Activated T-cell treated with anti-CD3 and anti-CD28 coated beads, Interleukin-2, amount 50 U/mL, for 24 hours (primary cell): ENCODE measurements around the gene CAMP.

ENCODE experiments used
- DNase-seq: peaks from one replicate; pipeline ENCODE4 v3.0.0-alpha.2; 2020
- H3K27ac Mint-ChIP-seq: 2 replicates; pipeline ENCODE4 v1.8.0; 2020; ENCODE audit warnings: mild to moderate bottlenecking, mixed read lengths
- H3K27me3 Mint-ChIP-seq: 2 replicates; pipeline ENCODE4 v1.8.0; 2020; ENCODE audit warnings: mixed read lengths
- H3K36me3 Mint-ChIP-seq: 2 replicates; pipeline ENCODE4 v1.8.0; 2020; ENCODE audit warnings: low read depth, mixed read lengths
- H3K4me1 Mint-ChIP-seq: 2 replicates; pipeline ENCODE4 v1.8.0; 2020; ENCODE audit warnings: low read depth, mixed read lengths
- H3K4me3 Mint-ChIP-seq: 2 replicates; pipeline ENCODE4 v1.8.0; 2020; ENCODE audit warnings: mild to moderate bottlenecking, moderate library complexity, mixed read lengths
- H3K9me3 Mint-ChIP-seq: 2 replicates; pipeline ENCODE4 v1.8.0; 2020; ENCODE audit warnings: mixed read lengths

The CAMP gene

GRCh38 chr3:48222616-48223513 lies at the start of gene CAMP:
Gene CAMP (plus strand): TSS chr3:48223495. CDS start chr3:48223512, 17 bp downstream.
- Mint-ChIP-seq H3K4me3 (no peak within 1 kb of the TSS), H3K4me1 (peaks cover 7% of the 10 kb centered on the region), H3K9me3 (no peaks in the 10 kb centered on the region), H3K36me3 (no peaks in the 10 kb centered on the region), H3K27ac (no peak within 1 kb of the TSS), H3K27me3 (no peaks in the 10 kb centered on the region)
- DNase-seq = no peak

- DNase-seq = no peak
- Mint-ChIP-seq H3K9me3 (no peaks in the 10 kb centered on the region), H3K27ac (no peak overlapping the region), H3K27me3 (no peaks in the 10 kb centered on the region), H3K36me3 (peaks cover 96% of the 10 kb centered on the region), H3K4me1 (no peaks in the 10 kb centered on the region), H3K4me3 (no peak overlapping the region)
Measured at GRCh38 chr3:48178072-48178471, 45.2 kb upstream of the CAMP start.

DNA sequence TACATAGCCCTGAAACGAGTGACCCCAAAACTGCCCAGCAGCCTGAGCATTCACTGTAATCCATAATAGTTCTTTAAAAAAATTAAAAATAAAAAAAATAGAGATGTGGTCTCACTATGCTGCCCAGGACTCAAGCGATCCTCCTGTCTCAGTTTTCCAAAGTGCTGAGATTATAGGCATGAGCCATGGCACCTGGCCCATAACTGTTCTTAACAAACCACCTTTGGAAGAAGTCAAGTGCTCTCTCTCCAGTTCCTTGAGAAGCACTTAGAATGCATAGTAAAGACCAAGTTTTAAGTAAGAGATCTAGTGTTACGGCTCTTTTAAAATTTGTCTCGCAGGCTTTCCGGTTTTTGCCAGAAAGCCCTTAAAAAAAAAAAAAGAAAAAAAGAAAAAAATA lies 43.3 kb upstream of the CAMP start:
- H3K4me3 Mint-ChIP-seq = no peak overlapping the region
- no peak for DNase-seq
- H3K9me3 Mint-ChIP-seq = no peaks in the 10 kb centered on the region
- no peaks in the 10 kb centered on the region for H3K27me3 Mint-ChIP-seq
- peaks cover 96% of the 10 kb centered on the region for H3K36me3 Mint-ChIP-seq
- H3K4me1 Mint-ChIP-seq = peaks cover 2% of the 10 kb centered on the region
- H3K27ac Mint-ChIP-seq = no peak overlapping the region

DNA sequence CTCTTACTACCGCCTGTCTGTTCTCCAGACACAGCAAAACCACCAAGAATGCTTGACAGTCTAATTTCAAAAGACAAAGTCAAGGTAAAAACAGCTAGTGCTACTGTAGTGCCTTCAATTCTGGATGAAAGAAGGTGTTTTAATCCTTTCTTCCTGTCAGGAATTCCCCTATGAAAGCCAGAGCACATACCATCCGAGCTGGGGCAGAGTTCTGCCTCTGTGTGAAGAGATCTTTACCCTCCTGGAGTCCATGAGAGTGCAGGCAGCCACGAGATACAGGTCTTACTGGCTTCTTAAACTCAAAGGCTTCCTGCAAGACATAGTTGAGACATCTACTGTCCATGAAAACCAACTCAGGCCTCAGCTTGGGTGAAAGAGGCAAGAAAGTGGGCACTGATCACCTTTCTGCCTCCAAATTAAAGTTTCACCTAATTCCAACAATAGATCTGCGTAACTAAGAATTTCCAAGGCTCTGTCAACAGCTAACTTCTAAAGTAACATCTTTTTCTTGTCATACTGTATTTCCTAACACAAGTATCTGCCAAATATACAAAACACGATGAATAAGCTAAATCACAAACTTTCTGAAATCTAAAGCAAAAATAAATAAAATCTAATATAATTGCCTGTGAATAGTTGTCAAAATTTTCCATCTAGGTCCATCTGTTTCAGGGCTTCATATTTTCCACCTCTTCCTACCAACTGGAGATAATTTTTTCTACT lies 42.6 kb upstream of the CAMP start:
- no peak for DNase-seq
- Mint-ChIP-seq H3K4me3 (no peak overlapping the region), H3K36me3 (peaks cover 97% of the 10 kb centered on the region), H3K27ac (no peak overlapping the region), H3K27me3 (peaks cover 5% of the 10 kb centered on the region), H3K4me1 (peaks cover 6% of the 10 kb centered on the region), H3K9me3 (no peaks in the 10 kb centered on the region)

GRCh38 chr3:48184299-48184698 lies 39.0 kb upstream of the CAMP start:
- no peak overlapping the region for H3K27ac Mint-ChIP-seq
- peaks cover 81% of the 10 kb centered on the region for H3K36me3 Mint-ChIP-seq
- H3K9me3 Mint-ChIP-seq = no peaks in the 10 kb centered on the region
- H3K4me3 Mint-ChIP-seq = no peak overlapping the region
- H3K4me1 Mint-ChIP-seq = peaks cover 26% of the 10 kb centered on the region
- peaks cover 16% of the 10 kb centered on the region for H3K27me3 Mint-ChIP-seq
- DNase-seq = no peak

GRCh38 chr3:48185129-48185528 lies 38.2 kb upstream of the CAMP start:
- peaks cover 16% of the 10 kb centered on the region for H3K27me3 Mint-ChIP-seq
- no peak overlapping the region for H3K4me3 Mint-ChIP-seq
- H3K9me3 Mint-ChIP-seq = no peaks in the 10 kb centered on the region
- no peak overlapping the region for H3K27ac Mint-ChIP-seq
- peaks cover 73% of the 10 kb centered on the region for H3K36me3 Mint-ChIP-seq
- peaks cover 26% of the 10 kb centered on the region for H3K4me1 Mint-ChIP-seq
- no peak for DNase-seq

DNA sequence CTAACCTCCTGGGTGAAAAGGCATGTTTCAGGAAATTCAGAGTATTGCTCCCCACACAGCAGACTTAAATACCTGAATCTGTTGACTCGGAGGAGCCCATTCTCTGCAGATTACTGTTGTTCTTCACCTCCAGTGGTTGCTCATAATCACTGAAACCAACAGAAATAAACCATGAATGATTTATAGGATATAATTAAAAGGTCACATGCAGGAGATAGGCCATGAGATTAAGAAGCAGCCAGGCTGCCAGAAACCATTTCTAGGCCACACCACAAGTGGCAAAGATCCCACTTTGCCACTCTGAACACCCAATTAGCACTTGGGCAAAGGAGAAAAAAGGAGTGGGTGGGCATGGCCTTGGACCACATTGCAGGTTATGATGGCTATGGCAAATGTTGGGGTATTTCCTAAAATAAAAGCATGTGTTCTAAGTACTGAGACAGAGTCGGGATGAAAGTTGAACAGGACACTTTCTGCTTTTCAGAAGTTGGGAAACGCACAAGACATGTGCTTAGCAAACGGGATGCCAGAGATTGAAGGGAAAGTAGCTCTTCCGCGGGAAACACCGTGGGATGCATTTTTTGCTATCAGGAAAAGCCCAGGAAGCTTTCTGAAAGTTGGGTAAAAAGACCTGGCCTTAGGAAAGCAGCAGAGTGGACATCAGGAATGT lies 36.5 kb upstream of the CAMP start:
- H3K4me3 Mint-ChIP-seq = peak overlapping the region; percentile 91
- H3K4me1 Mint-ChIP-seq = peaks cover 26% of the 10 kb centered on the region
- DNase-seq = no peak
- H3K9me3 Mint-ChIP-seq = no peaks in the 10 kb centered on the region
- peak overlapping the region; percentile 79 for H3K27ac Mint-ChIP-seq
- H3K27me3 Mint-ChIP-seq = peaks cover 16% of the 10 kb centered on the region
- peaks cover 57% of the 10 kb centered on the region for H3K36me3 Mint-ChIP-seq

GRCh38 chr3:48187301-48187578 lies 36.1 kb upstream of the CAMP start:
- peaks cover 52% of the 10 kb centered on the region for H3K36me3 Mint-ChIP-seq

DNA sequence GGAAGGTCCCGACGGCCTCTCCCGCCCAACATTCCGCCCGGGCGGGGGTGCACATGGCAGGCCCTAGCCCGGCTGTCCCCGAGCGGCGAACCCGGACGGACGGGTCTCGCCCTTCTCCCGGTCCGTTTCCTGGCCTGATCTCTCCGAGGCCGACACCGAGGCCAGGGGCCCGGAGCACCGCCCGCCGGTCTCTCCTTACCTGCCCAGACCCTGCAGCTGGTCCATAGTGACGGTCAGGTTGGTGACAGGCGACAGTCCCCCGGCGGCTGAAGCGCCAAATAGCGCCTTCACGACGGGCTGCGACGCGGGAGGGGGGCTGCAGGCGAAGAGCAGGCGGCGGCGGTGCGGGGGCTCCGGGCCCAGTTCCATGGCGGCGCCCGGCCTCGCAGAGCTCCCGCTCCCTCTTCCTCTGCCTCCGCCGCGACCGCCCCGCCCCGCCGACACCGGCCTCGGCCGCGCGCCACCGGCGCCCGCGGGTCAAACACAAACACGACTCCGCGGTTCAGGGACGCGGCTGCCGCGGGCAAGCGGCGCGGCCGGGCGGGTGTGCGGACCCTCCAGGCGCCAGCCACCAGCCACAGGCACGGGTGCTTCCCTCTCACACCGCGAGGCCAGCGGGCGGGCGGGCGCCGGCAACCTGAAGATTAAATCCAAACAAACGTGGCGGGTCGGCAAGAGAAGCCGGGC lies 35.6 kb upstream of the CAMP start:
- DNase-seq = no peak
- Mint-ChIP-seq H3K27me3 (peaks cover 16% of the 10 kb centered on the region), H3K4me3 (peak overlapping the region; percentile 91), H3K36me3 (peaks cover 47% of the 10 kb centered on the region), H3K27ac (peak overlapping the region; percentile 83), H3K9me3 (no peaks in the 10 kb centered on the region), H3K4me1 (peaks cover 26% of the 10 kb centered on the region)

More at GRCh38 chr3:48187301-48187578, 36.1 kb upstream of the CAMP start:
- Mint-ChIP-seq H3K4me3 (peak overlapping the region; percentile 91), H3K4me1 (peaks cover 26% of the 10 kb centered on the region), H3K27me3 (peaks cover 16% of the 10 kb centered on the region), H3K9me3 (no peaks in the 10 kb centered on the region), H3K27ac (peak overlapping the region; percentile 79)
- DNase-seq = no peak

- Mint-ChIP-seq H3K36me3 (peaks cover 39% of the 10 kb centered on the region), H3K9me3 (no peaks in the 10 kb centered on the region), H3K27me3 (peaks cover 16% of the 10 kb centered on the region), H3K4me1 (peaks cover 26% of the 10 kb centered on the region), H3K4me3 (peak within 1 kb of the TSS; percentile 91), H3K27ac (peak within 1 kb of the TSS; percentile 83)
- DNase-seq = peak; percentile 91
Measured at GRCh38 chr3:48188266-48189201, 34.8 kb upstream of the CAMP start, which contains the start of gene CDC25A. Gene CDC25A (minus strand): TSS chr3:48188417. CDS start chr3:48187947, 470 bp downstream.

DNA sequence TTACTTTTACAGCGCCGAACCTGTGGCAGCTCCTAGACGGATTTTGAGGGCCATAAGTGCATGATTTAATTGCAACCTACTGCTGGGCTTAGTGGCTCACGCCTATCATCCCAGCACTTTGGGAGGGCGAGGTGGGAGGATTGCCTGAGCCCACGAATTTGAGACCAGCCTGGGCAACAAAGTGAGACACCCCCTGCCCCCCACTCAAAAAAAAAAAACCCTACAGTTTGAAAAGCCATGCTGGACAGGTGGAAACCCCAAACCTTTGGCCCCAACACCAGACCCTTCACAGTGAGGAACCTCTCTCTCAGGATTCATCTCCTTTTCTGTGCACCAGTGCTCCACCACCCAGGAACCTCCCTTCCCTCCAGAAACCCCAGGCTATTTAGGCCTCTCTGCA lies 34.0 kb upstream of the CAMP start:
- peaks cover 31% of the 10 kb centered on the region for H3K36me3 Mint-ChIP-seq
- H3K27me3 Mint-ChIP-seq = peaks cover 16% of the 10 kb centered on the region
- no peak overlapping the region for H3K27ac Mint-ChIP-seq
- no peak for DNase-seq
- peaks cover 26% of the 10 kb centered on the region for H3K4me1 Mint-ChIP-seq
- no peak overlapping the region for H3K4me3 Mint-ChIP-seq
- H3K9me3 Mint-ChIP-seq = no peaks in the 10 kb centered on the region

- Mint-ChIP-seq H3K27ac (no peak overlapping the region), H3K4me1 (peaks cover 18% of the 10 kb centered on the region), H3K27me3 (peaks cover 9% of the 10 kb centered on the region), H3K4me3 (no peak overlapping the region), H3K36me3 (peaks cover 15% of the 10 kb centered on the region), H3K9me3 (no peaks in the 10 kb centered on the region)
- DNase-seq = no peak
Measured at GRCh38 chr3:48190911-48191310, 32.4 kb upstream of the CAMP start.

DNA sequence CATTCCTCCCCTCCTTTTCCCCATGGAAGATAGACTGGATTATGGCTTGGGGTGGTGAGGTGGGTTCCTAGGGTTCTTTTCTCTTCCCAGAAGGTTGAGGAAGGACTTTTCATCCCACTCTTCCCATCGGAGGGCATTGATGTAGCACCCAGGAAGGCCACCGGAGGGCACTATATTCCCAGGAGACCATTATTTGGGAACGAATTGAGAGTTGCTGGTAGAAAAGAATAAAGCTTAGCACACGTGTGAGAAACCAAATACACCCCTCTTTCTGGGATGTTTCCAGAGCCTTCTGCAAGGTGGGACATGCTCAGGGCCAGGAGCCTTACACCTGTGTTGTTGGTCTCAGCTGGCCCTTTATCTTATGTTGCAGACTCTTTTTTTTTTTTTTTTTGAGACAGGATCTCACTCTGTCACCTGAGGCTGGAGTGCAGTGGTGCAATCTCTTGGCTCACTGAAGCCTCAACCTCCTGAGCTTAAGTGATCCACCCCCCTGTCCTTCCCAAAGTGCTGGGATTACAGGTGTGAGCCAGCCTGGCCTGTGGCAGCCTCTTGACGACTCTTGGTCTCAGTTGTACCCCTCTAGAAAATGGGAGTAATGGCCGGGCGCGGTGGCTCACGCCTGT lies 28.7 kb upstream of the CAMP start:
- Mint-ChIP-seq H3K4me3 (no peak overlapping the region), H3K27me3 (no peaks in the 10 kb centered on the region), H3K9me3 (no peaks in the 10 kb centered on the region), H3K36me3 (no peaks in the 10 kb centered on the region), H3K4me1 (no peaks in the 10 kb centered on the region), H3K27ac (no peak overlapping the region)
- no peak for DNase-seq
